ENCODE measurements around the gene POLG.

GRCh38 chr15:89319678-89320077, 14.9 kb downstream of the POLG start:
- TF ChIP-seq EZH2 (IDR thresholded peaks at IDR 0.05) (no peak), CTCF (IDR thresholded peaks at IDR 0.05) (no peak)
